Neutrophil (primary cell): ENCODE data around the gene RNF217.
"Not testable (repeated sequence)": the region's sequence is repeated elsewhere in the genome, so short reads cannot be mapped to it uniquely, and the experiment has no call there.

Source experiments
- H3K27ac ChIP-seq: fragments of 200-600 bp; sonication (generic); 2 replicates; pipeline ENCODE4 v1.5.1; 2016; ENCODE audit warnings: mild to moderate bottlenecking, moderate library complexity
- H3K27me3 ChIP-seq: fragments of 200-600 bp; sonication (generic); 2 replicates; pipeline ENCODE4 v1.6.0; 2016; ENCODE audit warnings: mild to moderate bottlenecking
- H3K36me3 ChIP-seq: fragments of 200-600 bp; sonication (generic); 2 replicates; pipeline ENCODE4 v1.5.1; 2017
- H3K4me1 ChIP-seq, 2 experiments: fragments of 200-600 bp in 1 of 2; sonication (generic) in 1 of 2; 1 replicate in 1 of 2; 2 replicates in 1 of 2; pipeline versions ENCODE4 v1.5.1 to v1.6.1; 2013 to 2016; ENCODE audit warnings: low read depth in 1 of 2, low read length in 1 of 2, mild to moderate bottlenecking in 1 of 2, moderate library complexity in 1 of 2; ENCODE audit not compliant: control insufficient read depth in 1 of 2, insufficient read depth in 1 of 2
- H3K4me3 ChIP-seq, 2 experiments: fragments of 200-600 bp in 1 of 2; sonication (generic) in 1 of 2; 1 replicate in 1 of 2; 2 replicates in 1 of 2; pipeline ENCODE4 v1.5.1; 2013 to 2016; ENCODE audit warnings: low read depth in 1 of 2, low read length in 1 of 2, mild to moderate bottlenecking in 1 of 2, moderate library complexity in 1 of 2
- H3K9me3 ChIP-seq: fragments of 200-600 bp; sonication (generic); 2 replicates; pipeline ENCODE4 v1.5.1; 2016
- CTCF ChIP-seq: fragments of 200-600 bp; sonication (generic); IDR thresholded peaks from 2 replicates; pipeline ENCODE4 v1.5.1; 2016; ENCODE audit warnings: antibody characterized with exemption

The RNF217 gene

GRCh38 chr6:124961777-124962638 lies at the start of gene RNF217:
Gene RNF217 (plus strand): TSS chr6:124962437. CDS start chr6:124962545, 108 bp downstream.
- Histone ChIP-seq H3K27ac (peak within 1 kb of the TSS; percentile 70), H3K4me3 (peak within 1 kb of the TSS; percentile 65 to 68), H3K36me3 (no peaks in the 10 kb centered on the region), H3K9me3 (no peaks in the 10 kb centered on the region), H3K4me1 (peaks cover 30 to 31% of the 10 kb centered on the region in 2 experiments), H3K27me3 (no peaks in the 10 kb centered on the region)
- no peak for TF ChIP-seq CTCF

- Histone ChIP-seq H3K4me1 (no peaks in the 10 kb centered on the region), H3K27me3 (no peaks in the 10 kb centered on the region), H3K27ac (no peak overlapping the region), H3K36me3 (no peaks in the 10 kb centered on the region), H3K9me3 (no peaks in the 10 kb centered on the region), H3K4me3 (no peak overlapping the region)
- TF ChIP-seq CTCF: no peak
Measured at GRCh38 chr6:124913056-124913455, 49.2 kb upstream of the RNF217 start.

- Histone ChIP-seq H3K4me3 (no peak overlapping the region), H3K27ac (no peak overlapping the region), H3K9me3 (no peaks in the 10 kb centered on the region), H3K27me3 (no peaks in the 10 kb centered on the region), H3K4me1 (no peaks in the 10 kb centered on the region), H3K36me3 (no peaks in the 10 kb centered on the region)
- no peak for TF ChIP-seq CTCF
Measured at GRCh38 chr6:124917769-124918168, 44.5 kb upstream of the RNF217 start.

GRCh38 chr6:124919703-124920102 lies 42.5 kb upstream of the RNF217 start:
- H3K9me3 ChIP-seq, H3K4me1 ChIP-seq, H3K27me3 ChIP-seq, H3K27ac ChIP-seq, H3K36me3 ChIP-seq, H3K4me3 ChIP-seq: not testable (repeated sequence)

GRCh38 chr6:124924333-124924759 lies 37.9 kb upstream of the RNF217 start:
- Histone ChIP-seq H3K4me3 (no peak overlapping the region), H3K9me3 (no peaks in the 10 kb centered on the region), H3K4me1 (no peaks in the 10 kb centered on the region), H3K36me3 (no peaks in the 10 kb centered on the region), H3K27me3 (no peaks in the 10 kb centered on the region), H3K27ac (no peak overlapping the region)
- no peak for TF ChIP-seq CTCF

GRCh38 chr6:124926435-124926834 lies 35.8 kb upstream of the RNF217 start:
- Histone ChIP-seq H3K4me1 (no peaks in the 10 kb centered on the region), H3K36me3 (no peaks in the 10 kb centered on the region), H3K27me3 (no peaks in the 10 kb centered on the region), H3K4me3 (no peak overlapping the region), H3K27ac (no peak overlapping the region), H3K9me3 (no peaks in the 10 kb centered on the region)
- TF ChIP-seq CTCF: no peak
